Measurements from ENCODE around the gene VPS4A.

GRCh38 chr16:69309316-69309715 is 1.8 kb upstream of the VPS4A start:
- TF ChIP-seq POLR2AphosphoS5 (IDR thresholded peaks at IDR 0.05; ENCODE audit: low read depth, low read length) (no peak), TAF1 (IDR thresholded peaks at IDR 0.05; ENCODE audit: borderline replicate concordance, insufficient read depth, low read length) (no peak), REST (IDR thresholded peaks at IDR 0.05; ENCODE audit: insufficient read depth in 1 of 2, low read depth in 2 of 2, low read length in 2 of 2) (no peak), SIN3A (IDR thresholded peaks at IDR 0.05; ENCODE audit: borderline replicate concordance, insufficient read depth, low read length) (no peak)
